NOMO-1 treated with DMSO at 0.1 percent for 48 hours (cell line): Measurements from ENCODE around the gene CAMK2D.
"Not testable (repeated sequence)": the region's sequence is repeated elsewhere in the genome, so short reads cannot be mapped to it uniquely, and the experiment has no call there.

Experiments
- DNase-seq: peaks from one replicate; lab custom pipeline; 2025; ENCODE audit not compliant: unreplicated experiment; lab: John Stamatoyannopoulos, UW

The CAMK2D gene

DNA sequence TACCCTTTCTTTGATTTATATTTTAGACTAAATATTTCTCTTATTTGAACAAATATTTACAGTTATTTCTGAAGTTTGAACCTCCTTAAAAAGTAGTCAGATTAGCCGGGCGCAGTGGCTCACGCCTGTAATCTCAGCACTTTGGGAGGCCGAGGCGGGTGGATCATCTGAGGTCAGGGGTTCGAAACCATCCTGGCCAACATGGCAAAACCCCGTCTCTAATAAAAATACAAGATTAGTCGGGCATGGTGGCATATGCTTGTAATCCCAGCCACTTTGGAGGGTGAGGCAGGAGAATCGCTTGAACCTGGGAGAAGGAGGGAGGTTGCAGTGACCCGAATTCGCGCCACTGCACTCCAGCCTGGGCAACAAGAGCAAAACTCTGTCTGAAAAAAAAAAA is 2.4 kb upstream of the CAMK2D start:
- not testable (repeated sequence) for DNase-seq

DNA sequence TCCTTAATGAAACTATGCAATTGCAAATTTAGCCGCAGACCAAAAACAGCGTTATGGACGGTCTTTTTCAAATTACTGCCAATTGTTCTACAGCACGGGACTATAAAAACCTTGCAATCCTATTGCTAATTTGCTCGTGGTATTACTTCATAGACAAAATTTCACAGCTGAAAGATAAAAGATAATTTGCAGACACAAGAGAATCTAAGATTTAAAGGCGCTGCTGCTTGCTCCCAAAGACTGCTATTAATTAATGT is 1.4 kb upstream of the CAMK2D start:
- no peak for DNase-seq

DNA sequence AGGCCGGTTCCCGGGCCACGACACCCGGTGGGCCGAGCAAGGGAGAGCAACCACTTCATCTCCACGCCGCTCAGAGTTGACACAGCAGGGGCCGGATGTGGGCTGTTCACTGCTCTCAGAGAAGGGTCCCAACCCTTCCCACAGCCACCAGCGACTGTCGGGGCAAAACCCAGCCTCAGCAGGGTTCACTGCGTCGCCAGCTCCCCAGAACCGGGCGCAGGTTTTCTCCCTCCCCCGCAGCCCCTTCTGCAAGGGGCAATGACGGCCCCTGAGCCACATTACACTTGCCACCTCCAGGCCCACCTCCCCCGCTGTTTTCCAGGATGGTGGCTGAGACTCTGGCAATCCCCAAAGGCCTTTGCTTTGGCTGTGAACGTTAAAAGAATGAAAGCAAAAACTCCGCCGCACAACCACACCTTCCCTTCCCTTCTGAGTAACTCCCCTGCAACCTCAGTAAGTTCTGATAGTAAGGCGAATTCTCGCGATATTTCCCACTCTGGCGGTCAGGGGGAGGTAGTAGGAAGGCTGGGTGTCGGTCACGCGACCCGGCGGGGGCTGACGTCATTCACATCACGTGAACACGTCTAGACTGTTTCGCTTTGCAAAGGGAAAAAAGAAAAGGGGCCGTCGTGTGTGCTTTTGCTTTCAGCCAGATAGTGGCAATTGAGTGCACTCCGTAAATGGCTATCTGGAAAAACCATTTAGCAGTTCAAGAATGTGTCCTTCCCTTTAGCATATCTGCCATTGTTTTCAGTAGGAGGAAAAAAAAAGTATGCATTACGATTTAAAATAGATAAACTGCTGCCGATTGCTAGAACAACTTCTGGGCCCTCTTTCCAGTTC is 869 bp upstream of the CAMK2D start:
- DNase-seq, result peak; percentile 98

DNA sequence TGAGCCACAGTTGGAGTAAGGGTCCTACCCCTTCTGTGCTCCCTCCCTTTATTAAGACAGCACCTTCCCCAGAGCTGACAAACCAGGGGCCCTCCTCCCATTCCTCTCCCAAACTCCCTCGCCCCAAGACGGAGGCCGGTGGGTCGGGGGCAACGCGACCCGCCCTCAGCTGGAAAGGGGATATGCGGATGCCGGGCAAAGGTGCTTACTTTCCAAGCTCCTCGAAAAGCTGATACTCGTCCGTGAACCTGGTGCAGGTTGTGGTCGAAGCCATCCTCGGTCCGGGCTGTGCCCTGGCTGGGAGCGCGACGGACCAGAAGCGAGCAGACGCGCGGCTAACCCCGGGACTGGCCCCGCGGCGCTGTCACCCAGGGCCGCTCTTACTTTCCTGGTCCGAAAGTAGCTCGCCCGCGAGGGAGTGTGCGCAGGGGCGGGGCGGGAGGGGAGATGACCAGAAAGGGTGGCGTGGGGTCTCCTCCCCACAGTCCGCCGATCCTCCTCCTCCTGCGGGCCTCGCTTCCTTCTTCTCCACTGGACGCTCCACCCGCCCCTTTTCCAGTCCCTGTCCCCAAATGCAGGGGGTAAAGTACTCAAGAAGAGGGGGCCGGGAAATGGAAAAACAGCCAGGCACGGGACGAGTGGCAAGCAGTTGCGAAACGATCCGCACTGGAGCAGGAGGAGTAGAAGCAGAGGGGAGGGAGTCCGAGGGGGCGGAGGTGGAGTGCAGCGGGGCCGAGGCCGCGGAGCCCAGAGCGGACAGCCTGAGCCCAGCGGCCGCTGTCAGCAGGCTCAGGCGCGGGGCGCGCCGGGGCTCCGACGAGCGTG is 531 bp downstream of the CAMK2D start:
- peak; percentile 79 for DNase-seq

DNA sequence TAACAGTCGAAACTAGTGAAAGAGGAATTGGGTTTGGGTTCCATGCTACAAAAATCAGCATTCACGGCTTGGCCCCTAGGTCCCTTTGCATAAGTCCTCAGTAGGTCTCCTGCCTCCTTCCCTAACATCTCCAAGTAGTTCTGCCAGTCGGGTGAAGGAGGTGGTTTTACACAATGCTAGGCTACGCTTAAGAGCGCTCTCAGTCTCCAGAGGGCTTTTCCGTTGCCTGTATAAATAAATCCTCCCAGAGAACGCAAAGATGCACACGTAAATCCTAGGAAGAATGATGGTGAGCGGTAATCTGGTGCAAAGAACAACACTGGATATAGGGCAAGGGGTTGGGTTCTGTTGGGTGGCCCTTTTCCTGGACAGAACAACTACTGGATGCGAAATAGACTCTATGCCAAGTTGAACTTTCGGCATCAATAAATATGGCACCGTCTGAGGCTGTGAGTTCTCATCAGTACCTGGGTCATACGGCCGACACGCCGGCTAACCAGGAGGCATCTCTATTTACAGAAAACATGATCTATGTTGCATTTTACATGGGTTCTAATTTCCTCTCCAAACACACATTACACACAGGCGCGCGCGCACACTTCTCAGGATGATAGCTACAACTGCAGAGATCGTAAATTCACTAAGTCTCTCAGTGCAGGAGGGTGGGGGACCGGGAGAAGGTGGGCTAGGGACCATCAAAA is 1.3 kb downstream of the CAMK2D start:
- peak; percentile 28 for DNase-seq

DNA sequence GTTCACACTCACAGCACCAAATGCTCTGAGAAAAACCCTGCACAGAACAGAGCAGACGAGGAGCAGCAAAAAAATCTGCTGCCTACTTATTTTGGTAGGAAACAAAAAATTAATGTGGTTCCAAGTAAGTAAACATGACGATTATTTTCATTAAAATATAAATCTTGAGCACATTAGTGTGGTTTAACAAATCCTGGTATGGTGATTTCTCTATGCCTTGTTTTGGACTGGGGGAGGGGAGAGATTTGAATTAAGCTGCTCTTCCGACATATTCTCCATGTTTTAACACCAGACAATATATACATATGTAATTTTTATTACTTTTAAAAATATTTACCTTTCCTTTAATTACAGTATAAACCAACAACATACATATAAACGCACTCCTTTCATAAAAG is 1.8 kb downstream of the CAMK2D start:
- no peak for DNase-seq

DNA sequence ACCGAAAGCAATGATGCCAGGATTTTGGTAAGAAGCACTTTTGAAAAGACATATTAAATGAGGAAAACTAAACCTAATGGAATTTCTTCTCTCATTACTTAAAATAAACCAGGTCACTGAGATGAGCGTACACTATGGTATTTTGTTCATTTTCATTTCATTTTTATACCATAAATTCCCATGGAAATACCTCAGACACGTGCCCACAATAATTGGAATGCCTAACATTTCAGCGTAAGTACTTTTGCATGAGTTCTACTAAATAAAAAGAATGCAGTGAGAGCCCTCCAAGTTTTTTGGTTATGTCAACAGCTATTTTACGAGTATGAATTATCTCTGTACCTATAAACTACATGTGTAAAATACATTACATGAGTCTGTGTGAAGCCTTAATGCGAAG is 3.2 kb downstream of the CAMK2D start:
- no peak for DNase-seq

DNA sequence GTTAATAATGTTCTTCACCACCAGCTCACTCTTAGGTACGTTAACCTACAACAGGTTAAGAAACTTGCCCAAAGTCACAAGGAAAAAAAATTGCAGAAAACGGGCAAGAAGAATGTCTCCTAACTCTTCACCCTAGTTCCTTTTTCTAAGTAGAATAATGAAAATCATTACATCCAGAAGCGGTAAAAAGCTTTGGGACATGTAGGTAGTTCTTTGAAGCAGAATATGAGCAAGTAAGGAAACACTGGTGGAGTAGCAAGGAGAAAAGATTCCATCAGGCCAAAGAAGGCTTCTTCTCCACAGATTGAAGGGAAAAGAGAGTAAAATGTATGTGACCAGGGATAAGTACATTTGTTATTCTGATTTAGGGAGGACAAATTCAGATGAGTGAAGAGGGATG is 4.1 kb downstream of the CAMK2D start:
- no peak for DNase-seq

DNA sequence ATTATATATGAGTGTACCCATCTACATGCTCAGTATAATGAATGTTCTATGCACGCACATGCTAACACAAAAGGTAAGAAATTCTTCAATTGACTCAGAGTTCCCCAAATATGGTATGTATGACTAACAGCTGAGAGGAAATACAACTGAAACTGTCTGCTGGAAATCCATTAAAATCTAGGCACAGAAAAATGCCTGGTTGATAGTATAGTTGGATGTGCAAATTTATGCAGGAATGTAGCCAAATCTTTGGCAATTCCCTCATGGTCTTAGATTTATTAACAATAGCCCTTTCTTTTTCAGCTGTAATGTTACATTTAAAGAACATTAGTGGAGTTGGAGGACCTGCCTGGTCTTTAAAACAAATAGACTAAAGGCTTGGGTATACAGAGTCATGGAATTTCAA is 5.5 kb downstream of the CAMK2D start:
- peak; percentile 22 for DNase-seq

DNA sequence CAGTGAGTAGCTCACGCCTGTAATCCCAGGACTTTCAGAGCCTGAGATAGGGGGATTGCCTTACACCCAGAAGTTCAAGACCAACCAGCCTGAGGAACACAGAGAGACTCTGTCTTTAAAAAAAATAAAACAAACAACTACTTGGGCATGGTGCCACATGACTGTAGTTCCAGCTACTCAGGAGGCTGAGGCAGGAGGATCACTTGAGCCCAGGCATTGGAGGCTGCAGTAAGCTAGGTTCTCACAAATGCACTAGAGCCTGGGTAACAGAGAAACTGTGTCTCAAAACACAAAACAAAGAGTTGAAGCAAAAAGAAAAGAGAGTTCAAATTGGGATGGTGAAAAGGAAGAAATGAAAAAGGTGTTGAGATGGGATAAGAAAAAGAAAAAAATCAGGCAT is 10.8 kb downstream of the CAMK2D start:
- DNase-seq, result no peak

DNA sequence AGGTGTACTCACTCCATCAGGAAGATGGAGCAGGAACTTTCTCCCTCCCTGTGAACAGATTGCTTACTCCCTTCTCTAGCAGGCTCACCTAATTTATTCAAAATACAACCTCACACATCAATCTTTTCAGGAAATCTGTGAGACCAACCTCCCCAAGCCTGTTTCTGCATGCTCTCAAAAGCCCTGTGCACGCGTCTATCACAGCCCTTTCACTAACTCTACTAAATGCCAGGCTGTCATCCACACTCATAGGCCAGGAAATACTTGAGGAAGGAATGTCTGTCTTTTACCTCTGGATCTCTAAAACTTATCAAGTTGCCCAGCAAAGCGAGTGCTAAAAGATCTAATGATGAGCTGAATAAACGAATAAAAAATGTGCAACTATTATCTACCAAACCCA is 11.2 kb downstream of the CAMK2D start:
- DNase-seq, result no peak

DNA sequence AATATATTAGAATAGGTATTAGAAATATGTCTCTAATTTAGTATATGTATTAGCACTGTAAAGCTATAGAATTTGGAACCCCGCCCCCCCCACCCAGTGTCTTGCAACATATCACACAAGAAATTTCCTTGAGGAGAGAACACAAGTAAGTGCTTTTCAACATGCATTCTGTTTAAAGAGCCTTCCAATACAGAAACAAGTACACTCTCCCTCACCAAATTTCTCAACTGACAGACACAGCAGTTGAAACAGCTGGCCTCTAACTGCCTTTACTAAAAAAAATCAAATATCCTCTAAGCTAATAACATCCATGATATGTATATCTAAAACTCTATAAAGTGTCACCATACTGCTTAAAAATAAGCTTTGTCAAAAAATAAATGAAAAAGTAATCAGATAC is 12.4 kb downstream of the CAMK2D start:
- DNase-seq, result no peak

DNA sequence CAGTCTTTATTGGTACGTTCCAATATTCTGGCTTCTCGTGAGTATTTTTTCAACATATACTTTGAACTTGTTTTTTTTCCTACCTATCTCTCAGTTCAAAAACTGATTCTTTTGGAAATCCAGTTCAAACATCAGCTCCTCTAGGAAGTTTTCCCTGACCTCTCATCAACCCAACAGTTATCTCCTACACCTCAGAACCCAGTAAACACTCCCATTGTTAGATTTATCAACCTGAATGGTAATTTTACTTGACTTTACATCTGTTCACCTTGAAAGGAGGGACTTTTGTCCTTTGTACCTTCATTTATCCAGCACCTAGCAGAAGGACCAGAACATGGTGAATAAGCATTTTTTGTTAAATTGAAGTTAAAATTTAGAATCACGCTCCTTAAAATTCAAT is 13.6 kb downstream of the CAMK2D start:
- DNase-seq, result no peak

DNA sequence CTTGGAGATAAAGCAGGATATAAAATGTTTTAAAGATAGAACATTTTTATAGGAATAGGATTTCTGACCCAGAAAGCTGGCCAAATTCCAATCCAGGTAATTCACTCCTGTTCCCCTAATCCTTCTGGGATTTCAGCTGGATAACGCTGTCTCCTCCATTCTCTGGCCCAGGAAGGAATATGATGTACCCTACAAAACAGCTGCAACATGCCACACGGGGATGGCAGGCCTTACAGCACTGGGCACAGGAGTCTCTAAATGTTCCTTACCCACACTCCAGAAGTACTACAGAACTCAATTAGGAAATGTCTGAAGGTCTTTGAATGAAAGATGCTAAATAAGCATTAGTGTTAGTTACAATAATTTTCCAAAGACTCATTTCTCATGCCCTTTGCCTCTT is 15.8 kb downstream of the CAMK2D start:
- no peak for DNase-seq

DNA sequence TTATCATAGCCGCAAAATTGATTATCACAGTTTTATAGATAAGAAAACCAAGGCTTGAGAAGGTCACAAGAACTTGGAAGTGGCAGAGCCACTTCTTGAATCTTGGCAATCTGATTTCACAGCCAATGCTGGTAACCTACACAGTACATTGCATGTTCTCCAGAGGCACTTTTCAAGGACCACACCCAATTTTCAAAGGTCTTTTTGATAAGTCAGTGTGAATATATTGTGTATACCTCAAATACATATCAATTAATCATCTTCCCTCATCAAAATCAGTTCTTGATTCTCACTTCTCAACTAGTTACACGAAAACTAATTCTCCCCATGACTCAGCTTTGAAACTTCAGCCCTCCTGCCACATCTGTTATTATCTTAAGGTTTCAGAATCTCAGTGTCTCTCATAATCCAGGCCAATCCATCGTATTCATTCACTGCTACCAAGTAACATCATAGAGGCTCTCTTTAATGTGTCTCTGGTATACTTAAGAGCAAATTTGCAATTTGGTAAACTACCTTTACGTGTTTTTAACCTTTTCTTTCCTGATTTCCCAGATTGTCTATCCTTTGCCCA is 16.8 kb downstream of the CAMK2D start:
- DNase-seq, result no peak

DNA sequence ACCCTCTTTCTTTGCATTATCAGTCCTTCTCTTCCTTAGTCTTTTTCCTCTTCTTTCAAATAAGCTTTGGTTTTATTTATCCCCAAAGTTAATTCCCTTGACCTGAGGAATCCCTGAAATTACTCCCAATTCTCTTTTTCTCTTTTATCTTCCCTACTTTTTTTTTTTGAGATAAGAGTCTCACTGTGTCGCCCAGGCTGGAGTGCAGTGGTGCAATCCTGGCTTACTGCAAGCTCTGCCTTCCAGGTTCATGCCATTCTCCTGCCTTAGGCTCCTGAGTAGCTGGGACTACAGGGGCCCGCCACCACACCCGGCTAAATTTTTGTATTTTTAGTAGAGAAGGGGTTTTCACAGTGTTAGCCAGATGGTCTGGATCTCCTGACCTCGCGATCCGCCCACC is 17.8 kb downstream of the CAMK2D start:
- no peak for DNase-seq

DNA sequence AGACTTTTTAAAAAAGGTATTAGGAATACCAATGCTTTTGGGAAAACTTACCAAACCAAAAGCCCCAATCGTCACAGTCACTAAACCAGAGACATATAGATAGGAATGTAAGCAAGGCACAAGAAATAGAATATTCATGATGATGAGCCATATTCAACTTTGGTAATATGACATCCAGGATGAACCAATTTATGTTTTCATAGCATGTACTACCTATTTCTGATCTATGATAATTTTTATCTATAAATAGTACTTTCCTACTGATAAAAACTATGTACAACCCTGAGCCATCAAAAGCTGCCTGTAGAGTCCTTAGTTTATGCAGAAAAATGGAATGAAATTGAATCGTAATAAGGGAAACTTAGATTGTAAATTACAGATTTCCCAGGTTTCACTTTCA is 18.9 kb downstream of the CAMK2D start:
- DNase-seq, result no peak

DNA sequence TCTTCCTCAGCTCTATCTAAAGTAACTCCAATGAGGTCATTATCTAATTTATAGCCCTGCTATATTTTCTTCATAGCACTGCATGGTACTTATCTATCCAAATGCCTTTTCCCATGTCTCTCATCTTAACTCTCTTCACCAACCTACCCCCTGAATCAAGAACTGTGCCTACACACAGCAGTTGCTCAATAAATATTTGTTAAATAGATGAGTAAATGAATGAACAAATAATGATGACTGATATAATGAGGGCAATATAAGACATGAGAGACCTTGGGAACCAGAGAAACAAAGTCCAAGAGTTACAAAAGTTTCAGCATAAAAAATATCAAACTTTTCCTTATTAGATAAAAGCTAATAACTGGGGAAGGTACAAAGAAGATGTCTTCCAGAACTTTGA is 19.6 kb downstream of the CAMK2D start:
- no peak for DNase-seq

DNA sequence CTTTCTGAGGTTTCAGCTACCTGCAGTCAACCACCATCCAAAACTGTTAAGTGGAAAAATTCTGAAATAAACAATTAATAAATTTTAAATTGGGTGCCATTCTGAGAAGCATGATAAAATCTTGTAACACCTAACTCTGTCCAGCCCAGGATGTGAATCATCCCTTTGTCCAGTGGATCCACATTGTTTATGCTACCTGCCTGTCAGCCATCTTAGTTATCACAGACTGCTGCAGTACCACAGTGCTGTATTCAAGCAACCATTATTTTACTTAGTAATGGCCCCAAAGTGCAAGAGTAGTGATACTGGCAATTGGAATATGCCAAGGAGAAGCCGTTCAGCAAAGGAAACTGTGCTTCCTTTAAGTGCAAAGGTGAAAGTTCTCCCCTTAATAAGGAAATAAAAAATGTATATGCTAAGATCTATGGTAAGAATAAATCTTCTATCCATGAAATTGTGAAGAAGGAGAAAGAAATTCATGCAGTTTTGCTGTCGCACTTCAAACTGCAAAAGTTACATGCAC is 20.6 kb downstream of the CAMK2D start:
- DNase-seq, result no peak

DNA sequence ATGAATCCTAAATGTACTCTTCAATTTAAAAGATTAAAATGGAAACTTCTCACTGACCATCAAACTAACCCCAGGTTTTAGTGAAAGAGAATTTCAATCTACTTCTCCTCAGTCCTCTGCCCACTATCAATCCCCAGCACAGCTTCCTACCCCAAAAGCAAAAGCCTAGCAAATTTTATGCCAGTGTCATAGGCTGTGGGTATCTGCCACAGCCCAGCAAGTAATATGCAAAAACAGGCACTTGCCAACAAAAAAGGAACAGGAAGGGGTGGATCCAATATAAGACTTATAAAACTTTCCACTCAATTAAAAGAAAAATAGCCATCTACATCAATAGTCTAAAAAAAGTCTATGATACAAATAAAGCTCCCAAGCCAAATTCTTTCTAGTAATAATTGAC is 22.3 kb downstream of the CAMK2D start:
- DNase-seq, result no peak

DNA sequence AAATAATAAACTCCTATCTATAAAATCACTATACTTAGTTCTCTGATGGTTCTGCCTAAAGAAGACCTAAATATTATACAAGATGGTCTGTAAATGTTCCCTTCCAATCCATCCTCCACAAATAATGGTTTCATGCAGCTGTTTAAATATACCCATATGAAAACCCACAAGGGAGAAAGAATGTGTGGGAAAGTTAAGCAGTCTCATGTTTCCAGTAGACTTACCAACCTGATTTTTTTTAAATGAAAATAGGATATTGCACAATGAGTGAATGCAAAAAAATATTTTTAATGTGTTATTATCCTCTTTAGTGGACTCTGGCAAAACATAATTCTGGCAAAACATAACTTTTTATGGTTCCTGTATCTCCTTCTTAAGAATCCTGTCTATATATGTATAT is 23.3 kb downstream of the CAMK2D start:
- no peak for DNase-seq

DNA sequence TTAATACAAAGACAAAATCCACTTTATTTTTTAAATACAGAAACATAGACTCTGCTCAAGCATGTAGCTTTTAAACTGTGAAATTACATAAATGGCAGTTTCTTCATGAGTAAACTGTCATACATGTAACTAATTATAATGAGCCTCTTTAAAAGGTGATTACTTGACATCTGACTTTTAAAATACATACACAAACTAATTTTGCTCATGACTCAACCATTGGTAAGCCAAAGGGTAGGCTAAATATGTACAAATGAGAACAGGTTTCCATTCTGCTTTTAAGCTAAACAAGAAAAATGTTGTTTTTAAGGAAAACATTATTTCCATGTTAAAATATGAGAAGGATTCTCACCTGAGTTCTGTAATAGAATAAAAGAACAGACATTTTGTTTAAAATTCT is 27.9 kb downstream of the CAMK2D start:
- no peak for DNase-seq
